BJ (cell line): ENCODE measurements around the gene ECE2. TPM values are rescaled to one million over a fixed set of nuclear protein-coding genes. Genes with fewer than 3 reads are reported as not detected.

Experiments
- CTCF ChIA-PET: fragments of 350-600 bp; formaldehyde crosslinking; extraction: SDS; loops from one replicate; lab custom pipeline; 2021; ENCODE audit warnings: antibody characterized with exemption, inconsistent platforms; lab: Yijun Ruan, JAX
- POLR2A ChIA-PET: fragments of 300-600 bp; sonication (Branson Sonifier 250); formaldehyde crosslinking; extraction: SDS; loops from one replicate; lab custom pipeline; 2021; ENCODE audit warnings: antibody characterized with exemption; lab: Charles Lee
- DNase-seq: peaks from one replicate; pipeline ENCODE4 v3.0.0-alpha.2; 2011; ENCODE audit warnings: low read depth
- H3K27me3 ChIP-seq: 2 replicates; pipeline ENCODE4 v1.6.0; 2011; ENCODE audit warnings: low read length; ENCODE audit not compliant: control insufficient read depth, insufficient read depth
- H3K36me3 ChIP-seq: 2 replicates; pipeline ENCODE4 v1.5.1; 2011; ENCODE audit warnings: low read length; ENCODE audit not compliant: control insufficient read depth, insufficient read depth
- H3K4me3 ChIP-seq: 2 replicates; pipeline ENCODE4 v1.5.1; 2011; ENCODE audit warnings: low read depth, mild to moderate bottlenecking, control low read depth, low read length
- CTCF ChIP-seq: IDR thresholded peaks from 2 replicates; pipeline ENCODE4 v1.5.1; 2011; ENCODE audit warnings: low read depth, mild to moderate bottlenecking, control low read depth, inconsistent platforms, low read length, moderate library complexity; ENCODE audit not compliant: insufficient read depth
- polyA plus RNA-seq: library from polyadenylated mRNA; depleted of rRNA; stranded (reverse); fragments of >200 nt; gene quantifications from 2 replicates; pipeline ENCODE4 v1.2.3, GENCODE V29; 2011

The ECE2 gene
- polyA plus RNA-seq, 1 experiment = not detected

- ChIA-PET POLR2A (no interaction called here), CTCF (interaction anchor here (1.1 to 1.7 kb wide), 2 partner anchors 10 to 399 kb away, joined by 4 to 6 read pairs; partner anchors contain the start of gene PARL)
- no peaks in the 10 kb centered on the region for H3K36me3 ChIP-seq
- no peak for DNase-seq
- TF ChIP-seq CTCF = no peak
- peaks cover 10% of the 10 kb centered on the region for H3K27me3 ChIP-seq
- H3K4me3 ChIP-seq = no peak overlapping the region
Observed at GRCh38 chr3:184283681-184284080, 7.9 kb downstream of the ECE2 start.

- POLR2A ChIA-PET = no interaction called here
- Histone ChIP-seq H3K27me3 (peaks cover 10% of the 10 kb centered on the region), H3K36me3 (no peaks in the 10 kb centered on the region), H3K4me3 (no peak overlapping the region)
- DNase-seq = no peak
- CTCF ChIA-PET = interaction anchor here (1.1 to 2.3 kb wide), 4 partner anchors 9 to 400 kb away, joined by 4 to 8 read pairs (median 6); partner anchors contain the start of gene PARL
- peak; percentile 50 for TF ChIP-seq CTCF
Observed at GRCh38 chr3:184284696-184285095, 8.9 kb downstream of the ECE2 start.

GRCh38 chr3:184289426-184289938 is 13.7 kb downstream of the ECE2 start:
- H3K36me3 ChIP-seq = no peaks in the 10 kb centered on the region
- peaks cover 5% of the 10 kb centered on the region; the same call in 1 of the 2 replicates for H3K27me3 ChIP-seq
- CTCF ChIA-PET = interaction anchor here (0.7 to 2.6 kb wide), 15 partner anchors 14 to 467 kb away, joined by 3 to 13 read pairs (median 3); partner anchors contain the start of genes ABCC5, CLCN2, EEF1AKMT4 and POLR2H
- TF ChIP-seq CTCF = peak; percentile 79
- no peak overlapping the region for H3K4me3 ChIP-seq
- POLR2A ChIA-PET = no interaction called here
- DNase-seq = no peak

- Histone ChIP-seq H3K4me3 (no peak overlapping the region), H3K27me3 (peaks cover 4% of the 10 kb centered on the region; the same call in 1 of the 2 replicates), H3K36me3 (no peaks in the 10 kb centered on the region)
- ChIA-PET CTCF (interaction anchor here (0.6 to 1.3 kb wide), 3 partner anchors 72 to 250 kb away, joined by 3 to 4 read pairs (median 3); no protein-coding TSS in a partner anchor), POLR2A (no interaction called here)
- no peak for DNase-seq
- no peak for TF ChIP-seq CTCF
Observed at GRCh38 chr3:184290331-184290730, 14.5 kb downstream of the ECE2 start.

- Histone ChIP-seq H3K27me3 (peaks cover 3% of the 10 kb centered on the region; the same call in 1 of the 2 replicates), H3K36me3 (no peaks in the 10 kb centered on the region), H3K4me3 (no peak overlapping the region)
- CTCF ChIA-PET = interaction anchor here (0.6 to 3.3 kb wide), 4 partner anchors 64 to 251 kb away, joined by 3 to 13 read pairs (median 4); no protein-coding TSS in a partner anchor
- POLR2A ChIA-PET = no interaction called here
- DNase-seq = no peak
- TF ChIP-seq CTCF = no peak
Observed at GRCh38 chr3:184291044-184291737, 15.4 kb downstream of the ECE2 start.
